Measurements from ENCODE around the gene MIOX.

The MIOX gene

DNA sequence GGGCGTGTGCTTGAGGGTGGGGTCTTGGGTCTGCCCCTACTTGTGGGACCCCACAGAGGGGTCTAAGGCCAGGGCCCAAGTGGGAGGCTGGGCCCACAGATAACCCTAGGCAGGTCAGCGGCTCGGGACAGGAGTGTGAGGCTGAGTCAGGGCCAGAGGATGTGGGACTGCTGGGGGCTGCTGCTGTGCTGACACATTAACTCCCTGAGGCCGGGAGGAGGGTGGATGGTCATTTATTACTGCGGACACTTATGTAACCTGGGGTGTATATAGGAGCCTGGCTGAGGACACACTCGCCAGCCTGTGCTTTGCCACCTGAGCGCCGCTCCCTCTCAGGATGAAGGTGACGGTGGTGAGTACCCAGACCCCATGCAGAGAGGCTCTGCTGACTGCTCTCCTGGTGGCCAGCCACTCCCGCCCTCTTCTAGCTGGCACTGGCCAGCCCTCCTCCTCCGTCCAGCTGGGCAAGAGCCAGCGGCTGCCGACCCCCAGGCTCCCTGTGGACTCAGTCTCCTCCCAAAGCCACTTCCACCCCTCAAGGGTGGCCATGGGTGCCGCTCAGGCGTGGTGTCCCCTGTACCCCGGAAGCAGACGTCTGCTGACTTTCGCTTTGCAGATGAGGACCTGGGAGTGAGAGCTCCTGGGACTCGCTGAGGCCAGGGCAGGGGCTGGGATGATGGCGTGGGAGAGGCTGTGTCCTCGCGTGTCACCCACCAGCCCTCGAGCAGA is at the start of gene MIOX:
TSS of gene MIOX (plus strand) at position 299 of the 729 bp plus-strand sequence. CDS start at position 338, 39 bp downstream.
- in situ Hi-C loops (cut with MboI; ENCODE audit: low sequenced_read_pairs): no loop called here

DNA sequence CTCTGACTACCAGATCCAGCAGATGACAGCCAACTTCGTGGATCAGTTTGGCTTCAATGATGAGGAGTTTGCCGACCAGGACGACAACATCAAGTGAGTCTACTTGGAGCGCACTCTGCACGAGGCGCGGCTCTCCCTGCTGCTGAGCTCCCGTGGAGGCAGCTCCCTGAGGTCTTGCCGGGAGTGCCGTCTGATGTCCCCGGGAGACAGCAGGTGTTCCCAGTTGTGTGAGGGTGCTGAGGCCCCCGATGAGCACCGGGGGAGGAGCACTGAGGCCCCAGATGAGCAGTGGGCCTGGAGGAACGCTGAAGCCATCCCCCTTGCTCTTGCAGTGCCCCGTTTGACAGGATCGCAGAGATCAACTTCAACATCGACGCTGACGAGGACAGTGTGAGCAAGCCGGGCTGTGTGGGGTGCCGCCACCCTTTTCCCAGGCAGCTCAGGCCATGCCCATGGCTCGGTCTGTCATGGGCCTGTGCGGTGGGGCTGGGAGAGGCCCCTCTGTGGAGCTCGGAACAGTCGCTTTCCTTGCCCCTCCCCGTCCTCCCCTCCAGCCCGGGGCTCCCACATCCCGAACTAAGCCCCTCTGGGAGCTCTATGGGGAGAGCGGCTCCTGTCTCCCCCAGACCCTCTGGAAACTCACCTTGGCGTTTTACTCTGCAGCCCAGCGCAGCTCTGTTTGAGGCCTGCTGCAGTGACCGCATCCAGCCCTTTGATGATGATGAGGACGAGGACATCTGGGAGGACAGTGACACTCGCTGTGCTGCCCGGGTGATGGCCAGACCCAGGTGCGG is 49.0 kb upstream of the MIOX start:
- in situ Hi-C loops (cut with MboI; ENCODE audit: low sequenced_read_pairs): no loop called here

DNA sequence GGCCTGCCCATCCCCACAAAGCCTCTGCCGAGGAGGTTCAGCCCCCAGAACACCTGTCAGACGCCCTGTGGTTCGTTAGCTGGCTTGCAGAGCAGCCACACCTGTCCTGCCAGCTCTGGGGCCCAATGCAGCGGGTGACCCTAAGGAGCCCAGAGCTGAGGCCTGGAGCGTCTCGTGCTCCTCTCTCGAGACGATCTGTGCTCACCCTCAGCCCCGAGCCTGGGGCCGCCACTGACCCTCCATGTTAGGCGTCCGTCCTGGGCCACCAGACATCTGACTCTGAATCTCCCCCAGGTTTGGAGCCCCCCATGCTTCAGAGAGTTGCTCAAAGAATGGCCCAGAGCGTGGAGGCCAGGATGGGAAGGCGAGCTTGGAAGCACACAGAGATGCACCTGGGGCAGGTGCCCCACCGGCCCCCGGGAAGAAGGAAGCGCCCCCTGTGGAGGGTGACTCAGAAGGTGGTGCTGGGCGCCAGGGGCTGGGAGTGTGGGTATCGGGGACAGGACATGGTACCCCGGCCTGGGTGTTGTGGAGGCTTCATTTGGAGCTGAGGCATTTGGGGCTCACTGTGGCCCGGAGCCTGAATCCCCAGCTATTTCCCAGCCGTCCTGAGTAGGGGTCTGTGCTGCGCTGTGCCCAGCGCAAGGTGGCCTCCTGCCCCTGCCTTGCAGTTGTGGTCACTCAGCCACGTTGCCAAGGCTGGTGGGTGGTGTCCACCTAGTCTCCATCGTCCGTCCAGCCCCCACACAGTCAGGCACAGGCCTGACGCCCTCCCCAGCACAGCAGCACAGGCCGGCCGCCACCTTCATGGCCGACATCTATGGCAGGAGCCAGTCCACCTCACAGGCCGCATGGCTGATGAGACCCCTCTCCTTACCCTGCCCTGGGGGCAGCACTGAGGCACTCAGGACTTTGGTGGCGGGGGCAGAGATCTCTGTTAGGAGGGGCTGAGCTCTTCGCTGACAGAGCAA is 48.1 kb upstream of the MIOX start:
- in situ Hi-C loops (cut with MboI; ENCODE audit: low sequenced_read_pairs): no loop called here

DNA sequence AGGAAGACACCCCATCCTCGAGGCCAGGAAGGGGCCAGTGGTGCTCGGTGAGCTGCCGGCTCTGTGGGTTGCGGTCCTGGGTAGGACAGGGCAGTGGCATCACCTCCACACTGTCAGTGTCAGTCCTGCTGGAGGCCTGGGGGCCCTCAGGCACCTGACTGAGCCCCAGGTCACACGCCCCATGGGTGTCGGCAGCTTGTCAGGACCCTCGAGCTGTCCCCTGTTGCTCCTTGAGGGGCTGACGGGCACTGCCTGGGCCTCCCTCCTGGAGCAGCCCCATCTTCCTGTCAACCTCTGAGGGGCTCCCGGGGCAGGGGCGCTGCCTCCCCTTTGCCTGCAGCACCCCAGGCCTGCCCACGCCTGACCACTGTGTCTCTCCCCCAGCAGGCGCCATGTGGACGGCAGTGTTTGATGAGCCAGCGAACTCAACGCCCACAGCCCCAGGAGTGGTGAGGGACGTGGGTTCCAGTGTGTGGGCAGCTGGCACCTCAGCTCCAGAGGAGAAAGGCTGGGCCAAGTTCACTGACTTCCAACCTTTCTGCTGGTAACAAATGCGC is 47.3 kb upstream of the MIOX start:
- in situ Hi-C loops (cut with MboI; ENCODE audit: low sequenced_read_pairs): no loop called here

DNA sequence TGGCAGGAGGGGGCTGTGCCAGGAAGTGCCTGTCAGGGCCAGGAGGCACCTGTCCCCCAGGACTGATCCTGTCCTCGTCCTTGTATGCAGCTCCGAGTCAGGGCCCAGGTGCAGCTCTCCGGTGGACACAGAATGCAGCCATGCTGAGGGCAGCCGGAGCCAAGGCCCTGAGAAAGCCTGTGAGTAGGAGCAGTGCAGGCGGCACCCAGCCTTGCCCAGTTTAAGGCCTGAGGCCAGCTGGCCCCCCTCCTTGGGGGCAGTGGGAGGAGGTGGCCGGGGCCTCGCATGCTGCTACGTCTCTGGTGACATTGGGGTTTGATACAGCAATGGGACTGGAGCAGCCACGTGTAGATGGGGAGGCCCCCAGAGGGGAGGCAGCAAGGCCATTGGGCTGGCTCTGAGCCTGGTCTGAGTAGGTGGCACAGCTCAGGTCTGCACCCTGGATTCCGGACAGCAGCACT is 46.8 kb upstream of the MIOX start:
- in situ Hi-C loops (cut with MboI; ENCODE audit: low sequenced_read_pairs): no loop called here

DNA sequence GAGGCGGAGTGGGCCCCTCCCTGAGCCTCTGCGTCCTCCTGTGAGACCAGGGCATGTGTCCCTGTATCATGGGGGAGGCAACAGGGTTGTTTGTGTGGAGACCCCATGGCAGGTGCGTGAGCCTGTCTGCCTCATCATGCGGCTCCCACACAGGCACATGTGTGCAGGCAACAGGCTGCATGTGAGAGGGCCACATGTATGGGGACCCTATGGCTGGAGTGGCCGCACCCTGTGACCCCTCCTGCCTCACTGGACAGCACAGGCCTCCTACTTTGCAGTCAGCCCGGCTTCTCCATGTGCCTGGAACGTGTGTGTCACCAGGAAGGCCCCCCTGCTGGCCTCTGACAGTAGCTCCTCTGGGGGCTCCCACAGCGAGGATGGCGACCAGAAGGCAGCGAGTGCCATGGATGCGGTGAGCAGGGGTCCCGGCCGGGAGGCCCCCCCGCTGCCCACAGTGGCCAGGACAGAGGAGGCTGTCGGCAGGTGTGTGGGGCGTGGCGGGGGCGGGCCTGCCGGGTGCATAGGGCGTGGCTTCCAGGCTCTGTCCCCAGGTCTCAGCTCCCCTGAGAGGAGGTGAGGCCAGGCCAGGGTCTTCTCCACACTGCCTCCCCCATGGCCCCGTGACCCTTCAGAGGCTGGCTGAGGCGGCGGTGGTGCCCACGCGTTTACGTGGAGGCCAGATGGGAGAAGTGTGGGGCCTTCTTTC is 46.0 kb upstream of the MIOX start:
- in situ Hi-C loops (cut with MboI; ENCODE audit: low sequenced_read_pairs): no loop called here

DNA sequence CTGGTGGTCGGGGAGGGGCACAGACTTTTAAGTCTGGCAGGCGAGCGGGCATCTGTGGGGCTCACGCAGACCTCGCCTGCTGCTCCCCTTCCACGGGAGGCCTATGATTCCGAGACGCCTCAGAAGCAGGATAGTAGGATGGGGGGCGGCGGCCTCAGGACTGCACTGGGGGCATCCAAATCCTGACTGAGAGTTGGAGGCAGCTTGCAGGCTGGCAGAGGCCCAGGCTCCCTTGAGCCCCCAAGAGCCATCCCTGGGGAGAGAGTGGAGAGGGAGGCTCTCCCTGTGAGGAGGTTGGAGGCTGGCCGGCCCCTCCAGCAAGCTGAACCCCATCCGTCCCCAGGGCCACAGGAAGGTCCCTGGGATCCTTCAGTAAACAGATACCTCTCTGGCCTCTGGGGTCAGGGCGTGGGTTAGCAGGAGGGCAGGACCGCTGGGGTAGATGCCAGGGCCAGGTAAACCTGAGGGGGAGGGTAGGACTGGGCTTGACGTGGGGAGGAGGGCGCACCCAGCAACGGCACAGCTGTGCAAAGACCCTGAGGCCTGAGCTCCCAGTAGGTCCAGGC is 45.1 kb upstream of the MIOX start:
- in situ Hi-C loops (cut with MboI; ENCODE audit: low sequenced_read_pairs): no loop called here

DNA sequence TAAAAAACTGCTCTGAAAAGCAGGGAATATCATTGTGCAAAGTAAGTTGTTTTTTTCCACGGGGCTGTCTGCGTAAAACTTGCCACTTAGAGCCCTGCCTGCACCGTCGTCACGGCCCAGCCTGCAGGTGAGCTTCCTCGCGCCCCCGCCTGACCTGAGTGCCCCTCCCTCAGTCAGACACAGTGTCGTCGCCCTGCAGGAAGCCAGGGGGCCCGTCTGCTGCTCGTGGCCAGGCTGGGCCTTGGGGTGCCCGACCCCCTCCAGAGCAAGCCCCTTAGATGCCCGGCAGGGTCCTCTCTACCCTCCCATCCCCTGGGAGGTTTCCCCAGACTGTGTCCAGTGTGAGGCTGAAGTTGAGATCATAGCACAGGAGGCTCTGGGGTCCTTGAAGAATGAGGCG is 43.5 kb upstream of the MIOX start:
- in situ Hi-C loops (cut with MboI; ENCODE audit: low sequenced_read_pairs): no loop called here

DNA sequence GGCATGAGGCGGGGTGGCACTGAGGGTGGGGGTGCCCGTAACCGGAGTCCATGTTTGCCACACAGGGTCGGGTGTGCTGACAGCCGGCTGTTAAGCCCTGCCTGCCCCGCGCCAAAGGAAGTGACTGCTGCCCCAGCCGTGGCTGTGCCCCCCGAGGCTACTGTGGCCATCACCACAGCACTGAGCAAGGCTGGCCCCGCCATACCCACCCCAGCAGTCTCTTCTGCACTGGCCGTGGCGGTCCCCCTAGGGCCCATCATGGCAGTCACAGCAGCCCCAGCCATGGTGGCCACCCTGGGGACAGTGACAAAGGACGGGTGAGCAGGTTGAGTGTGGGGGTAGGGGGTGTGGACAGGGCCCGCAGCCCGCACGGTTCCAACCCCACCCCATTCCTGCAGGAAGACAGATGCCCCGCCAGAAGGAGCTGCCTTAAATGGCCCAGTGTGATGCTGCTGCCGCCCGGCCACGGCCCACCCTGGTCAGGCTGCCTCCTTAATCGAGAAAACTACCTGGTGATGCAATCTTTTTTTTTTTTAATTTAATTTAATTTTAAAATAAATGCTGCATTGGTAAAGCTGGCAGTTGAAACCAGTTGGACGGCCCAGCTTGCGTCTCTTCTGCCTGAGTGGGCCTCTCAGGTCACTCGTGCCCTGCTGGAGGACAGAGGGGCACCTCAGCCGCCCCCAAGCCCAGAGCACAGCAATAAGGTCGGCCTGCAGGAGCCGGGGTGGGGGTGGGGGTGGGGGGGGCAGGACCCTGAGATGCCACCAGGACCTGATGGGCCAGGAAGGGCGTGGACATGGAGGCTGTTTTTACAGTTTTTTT is 42.6 kb upstream of the MIOX start:
- in situ Hi-C loops (cut with MboI; ENCODE audit: low sequenced_read_pairs): no loop called here

DNA sequence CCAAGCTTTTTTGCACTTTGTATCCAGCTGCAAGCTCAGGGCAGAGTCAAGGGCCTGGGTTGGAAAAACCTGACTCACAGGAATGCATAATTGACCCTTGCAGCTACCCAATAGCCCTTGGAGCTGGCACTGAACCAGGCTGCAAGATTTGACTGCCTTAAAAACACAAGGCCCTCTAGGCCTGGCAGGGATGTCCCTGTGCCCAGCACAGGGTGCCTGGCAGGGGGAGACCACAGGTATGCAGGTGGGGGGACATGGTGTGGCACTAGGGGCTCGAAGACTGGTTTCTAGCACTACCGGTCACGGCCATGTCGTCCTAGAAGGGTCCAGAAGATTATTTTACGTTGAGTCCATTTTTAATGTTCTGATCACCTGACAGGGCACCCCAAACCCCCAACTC is 42.0 kb upstream of the MIOX start:
- in situ Hi-C loops (cut with MboI; ENCODE audit: low sequenced_read_pairs): no loop called here

DNA sequence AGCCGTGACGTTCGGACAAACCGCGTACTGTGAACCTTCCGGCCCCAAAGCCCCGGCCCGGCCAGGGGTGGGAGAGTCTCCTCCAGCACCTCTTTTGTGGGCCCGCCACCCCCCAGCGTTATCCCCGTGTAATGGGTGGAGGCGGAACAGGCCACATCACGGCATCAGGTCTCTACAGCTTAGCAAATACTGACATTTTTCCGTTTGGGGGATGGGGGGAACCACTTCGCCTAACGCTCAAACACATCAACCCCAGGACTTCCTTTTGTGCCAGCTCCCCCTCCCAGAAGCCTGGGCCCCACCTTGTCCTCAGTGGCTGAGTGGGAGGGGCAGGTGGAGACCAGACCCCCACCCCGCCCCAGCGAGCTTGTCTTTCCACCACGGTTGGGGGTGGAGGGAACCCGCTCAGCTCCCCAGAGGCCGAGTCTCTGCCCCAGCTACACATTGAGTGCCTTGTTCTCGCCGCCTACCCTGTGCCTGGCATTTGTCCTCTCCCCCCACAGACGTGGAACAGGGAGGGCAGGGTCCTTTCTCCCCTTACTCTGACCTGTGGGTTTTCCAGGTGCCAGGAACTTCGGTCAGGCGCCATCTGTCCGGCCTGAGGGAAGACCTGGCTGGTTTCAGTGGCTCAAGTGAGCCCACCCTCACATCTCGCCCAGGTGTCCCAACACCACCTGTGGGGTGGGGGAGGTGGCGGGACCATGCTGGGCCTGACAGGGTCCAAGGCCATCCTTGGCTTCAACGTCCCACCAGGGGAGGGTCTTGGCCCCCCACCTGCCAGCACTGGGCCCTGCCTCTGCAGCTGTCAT is 41.4 kb upstream of the MIOX start:
- in situ Hi-C loops (cut with MboI; ENCODE audit: low sequenced_read_pairs): no loop called here

DNA sequence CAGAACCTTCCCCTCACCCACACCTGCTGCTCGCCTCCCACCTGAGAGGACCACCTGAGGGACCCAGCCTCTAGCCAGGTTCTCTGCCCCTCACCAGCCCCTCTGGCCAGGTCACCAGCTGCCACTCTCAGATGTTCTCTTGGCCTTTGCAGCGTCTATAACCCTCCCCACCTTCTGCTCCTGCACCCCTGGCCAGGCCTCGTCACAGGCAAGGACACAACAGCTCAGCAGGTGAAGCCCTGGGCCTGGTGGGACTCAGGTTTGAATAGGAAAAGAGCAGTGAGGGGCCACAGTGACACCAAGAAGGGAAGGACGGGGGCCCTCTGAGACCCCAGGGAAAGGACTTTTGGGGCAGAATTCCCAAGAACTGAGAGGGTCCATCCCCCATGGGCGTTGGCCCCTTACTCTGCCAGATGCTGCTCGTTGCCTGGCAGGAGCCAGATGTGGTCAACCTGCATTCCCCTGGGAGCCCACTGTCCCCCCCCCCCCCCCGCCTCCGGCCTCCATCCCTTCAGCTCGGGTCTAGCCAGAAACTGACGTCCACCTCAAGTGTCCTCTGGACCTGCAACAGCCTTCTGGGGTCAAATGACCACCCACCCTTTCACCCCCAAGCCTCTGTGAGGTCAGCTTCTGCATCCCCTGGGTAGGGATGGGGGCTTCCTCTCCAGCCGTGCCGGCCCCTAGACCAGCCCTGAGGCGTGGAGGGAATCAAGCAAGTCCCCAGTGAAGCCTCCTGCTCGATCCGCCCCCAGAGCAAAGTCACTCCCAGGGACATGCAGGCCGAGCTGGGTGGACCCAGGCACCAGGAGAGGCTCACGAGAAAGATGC is 40.6 kb upstream of the MIOX start:
- in situ Hi-C loops (cut with MboI; ENCODE audit: low sequenced_read_pairs): no loop called here

DNA sequence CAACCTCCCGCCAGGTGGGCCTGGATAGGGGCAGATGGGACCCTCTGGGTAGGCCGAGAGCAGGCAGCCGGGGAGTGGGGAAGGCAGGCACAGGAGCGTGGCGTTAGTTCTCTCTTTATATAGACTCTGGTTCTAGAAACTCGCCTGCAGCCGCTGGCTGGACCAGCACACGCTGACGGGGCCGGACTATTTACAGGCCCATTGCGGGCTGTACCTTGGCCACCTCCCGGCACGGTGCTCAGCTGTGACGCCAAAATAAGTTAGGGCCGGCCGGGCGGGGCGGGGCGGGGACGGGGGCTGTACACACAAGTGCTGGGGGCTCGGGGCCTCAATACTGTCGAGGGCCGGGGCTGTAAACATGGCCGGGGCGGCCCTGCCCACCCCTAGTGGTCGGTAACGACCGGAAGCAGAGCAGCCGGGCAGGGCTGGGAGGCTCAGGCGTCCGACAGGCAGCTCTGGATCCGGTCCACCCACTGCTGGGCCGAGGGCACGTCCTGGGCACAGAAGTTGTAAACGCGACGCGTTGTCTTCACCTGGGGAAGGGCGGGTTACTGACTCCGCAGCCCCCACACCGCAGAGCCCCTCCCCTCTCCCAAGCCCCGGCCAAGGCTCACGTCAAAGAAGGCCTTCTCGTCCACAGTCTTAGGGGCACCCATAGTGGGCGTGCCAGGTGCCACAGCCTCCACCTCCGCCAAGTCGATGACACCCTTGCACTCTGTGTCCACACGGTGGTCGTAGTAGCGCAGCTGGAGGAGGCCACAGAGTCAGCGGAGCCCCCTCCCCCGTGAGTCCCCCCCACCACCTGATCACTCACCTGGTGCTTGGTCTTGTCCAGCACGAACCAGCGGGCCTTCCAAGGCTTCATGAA is 39.7 kb upstream of the MIOX start:
- in situ Hi-C loops (cut with MboI; ENCODE audit: low sequenced_read_pairs): no loop called here

DNA sequence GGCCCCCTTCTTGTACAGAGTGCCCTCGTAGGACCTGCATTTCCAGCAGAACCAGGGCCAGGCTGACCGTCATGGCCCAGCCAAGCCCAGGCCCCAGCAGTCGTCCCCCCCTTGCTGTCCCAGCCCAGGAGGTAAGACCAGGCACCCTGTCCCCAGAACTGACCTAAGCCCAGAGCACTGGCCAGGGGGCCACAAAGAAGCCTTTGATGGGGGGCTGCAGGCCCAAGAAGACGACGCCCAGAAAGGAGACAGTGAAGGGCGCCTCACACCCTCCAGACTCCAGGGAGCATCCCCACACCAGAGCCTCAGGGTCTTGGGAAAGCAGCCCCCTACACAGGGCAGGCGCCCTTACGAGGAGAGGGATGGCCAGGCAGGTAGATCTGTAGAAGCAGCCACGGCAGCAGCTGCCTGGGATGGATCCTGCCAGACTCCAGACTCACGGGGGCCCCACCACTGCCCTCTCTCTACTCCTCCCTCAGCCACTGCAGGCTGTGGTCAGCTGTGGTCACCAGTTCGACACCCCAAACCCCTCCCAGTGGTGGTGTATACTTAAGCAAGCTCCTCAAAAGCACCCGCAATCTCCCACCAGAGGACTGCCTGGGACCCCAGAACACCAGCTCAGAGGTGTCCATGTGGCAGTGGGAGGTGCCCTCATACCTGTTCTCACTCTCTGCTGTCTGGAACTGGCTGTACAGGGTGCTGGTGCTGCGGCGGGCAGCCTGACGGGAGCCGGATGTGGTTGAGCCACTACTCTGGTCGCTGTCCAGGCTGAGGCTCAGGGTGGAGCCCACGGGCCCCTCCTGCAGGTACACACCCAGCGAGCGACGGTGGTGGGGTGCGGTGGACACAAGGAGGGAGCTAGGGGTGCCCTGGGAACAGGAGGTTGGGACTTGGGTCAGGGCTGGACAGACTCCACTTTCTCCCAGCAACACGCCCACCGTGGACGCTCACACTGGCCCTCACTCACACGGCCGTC is 38.8 kb upstream of the MIOX start:
- in situ Hi-C loops (cut with MboI; ENCODE audit: low sequenced_read_pairs): no loop called here

DNA sequence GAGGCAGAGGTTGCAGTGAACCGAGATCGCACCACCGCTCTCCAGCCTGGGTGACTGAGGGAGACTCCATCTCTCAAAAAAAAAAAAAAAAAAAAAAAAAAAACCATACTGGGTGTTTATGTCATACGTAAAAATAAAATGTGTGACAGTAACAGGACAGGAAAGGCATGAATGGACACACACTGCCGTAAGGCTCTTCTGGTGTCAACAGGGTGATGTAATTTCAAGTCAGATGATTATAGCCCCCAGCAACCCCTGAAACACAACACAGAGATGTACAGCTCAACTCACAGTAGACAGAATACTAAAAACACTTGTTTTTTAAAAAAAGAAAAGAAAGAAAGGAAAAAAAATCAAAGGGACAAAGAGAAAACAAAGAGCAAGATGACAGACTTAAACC is 34.0 kb upstream of the MIOX start:
- in situ Hi-C loops (cut with MboI; ENCODE audit: low sequenced_read_pairs): no loop called here
